Raji (cell line): Measurements from ENCODE around the gene SZT2.

Experiments
- POLR2A ChIP-seq: IDR thresholded peaks from 2 replicates; pipeline ENCODE4 v1.6.1; 2011; ENCODE audit warnings: low read depth, low read length, control low read depth; ENCODE audit not compliant: insufficient read depth

The SZT2 gene

GRCh38 chr1:43438576-43438952, 48.9 kb downstream of the SZT2 start:
- no peak for TF ChIP-seq POLR2A

DNA sequence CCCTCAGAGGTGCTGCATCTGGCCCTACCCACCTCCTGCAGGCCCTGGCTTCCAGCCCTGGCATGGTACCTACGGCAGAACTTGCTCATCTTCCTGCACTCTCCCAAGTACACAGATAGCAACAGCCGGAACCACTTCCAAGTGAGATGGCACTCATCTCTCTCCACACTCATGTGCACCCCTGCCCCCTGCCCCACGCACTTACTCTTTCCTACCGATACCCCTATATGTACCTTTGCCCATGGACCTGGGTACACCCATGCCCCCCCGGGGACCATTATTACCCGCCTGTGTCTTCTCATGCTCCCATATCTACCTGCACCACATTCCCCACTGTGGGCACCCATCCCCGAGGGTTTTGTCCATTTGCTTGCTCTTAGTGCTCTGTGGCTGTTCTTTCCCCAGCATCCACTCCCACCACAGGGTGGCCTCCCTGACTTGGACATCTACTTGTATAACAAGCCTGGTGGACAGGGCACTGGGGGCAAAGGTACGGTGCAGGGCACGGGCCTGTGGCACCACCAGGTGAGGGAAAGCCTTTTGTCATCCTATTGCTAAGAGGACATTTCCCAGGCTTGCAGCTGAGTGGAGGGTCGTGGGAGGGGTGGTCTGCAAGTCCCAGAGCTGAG, 49.4 kb downstream of the SZT2 start:
- TF ChIP-seq POLR2A = no peak

DNA sequence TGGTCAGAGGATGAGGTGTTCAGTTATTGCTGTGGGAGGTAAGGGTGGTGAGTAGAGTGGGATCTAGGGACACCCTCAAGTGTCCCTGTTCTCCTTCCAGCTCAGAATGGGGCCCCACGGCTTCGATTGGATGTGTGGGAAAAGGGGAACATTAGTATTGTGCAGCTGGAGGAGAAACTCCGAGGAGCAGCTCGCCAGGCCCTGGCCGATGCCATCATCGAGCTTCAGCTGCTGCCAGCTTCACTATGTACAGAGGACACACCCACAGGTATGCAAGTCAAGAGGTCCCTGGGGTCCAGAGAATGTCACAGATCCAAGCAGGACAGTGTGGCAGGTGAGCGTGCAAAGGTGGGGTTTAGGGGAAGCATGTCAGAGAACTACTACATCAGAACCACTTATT, 50.1 kb downstream of the SZT2 start:
- TF ChIP-seq POLR2A = no peak

DNA sequence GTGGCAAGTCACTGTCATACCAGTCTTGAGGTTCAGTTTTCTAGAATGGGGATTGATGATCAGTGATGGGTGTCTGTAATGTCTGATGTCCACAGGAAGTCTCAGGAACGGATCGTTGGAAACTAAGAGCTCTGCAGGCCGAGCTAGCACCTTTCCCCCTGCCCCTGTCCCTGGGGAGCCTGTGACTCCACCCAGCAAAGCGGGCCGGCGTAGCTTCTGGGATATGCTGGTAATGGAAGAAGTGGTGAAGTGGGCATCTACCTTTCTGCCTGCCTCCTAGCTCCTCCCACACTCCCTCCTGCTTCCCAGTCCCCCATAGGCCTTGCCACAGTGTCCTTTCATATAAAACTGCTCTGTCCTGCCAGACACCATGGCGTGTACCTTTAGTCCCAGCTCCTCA, 50.7 kb downstream of the SZT2 start:
- TF ChIP-seq POLR2A = no peak

GRCh38 chr1:43441166-43441893, 51.6 kb downstream of the SZT2 start:
- TF ChIP-seq POLR2A = no peak

DNA sequence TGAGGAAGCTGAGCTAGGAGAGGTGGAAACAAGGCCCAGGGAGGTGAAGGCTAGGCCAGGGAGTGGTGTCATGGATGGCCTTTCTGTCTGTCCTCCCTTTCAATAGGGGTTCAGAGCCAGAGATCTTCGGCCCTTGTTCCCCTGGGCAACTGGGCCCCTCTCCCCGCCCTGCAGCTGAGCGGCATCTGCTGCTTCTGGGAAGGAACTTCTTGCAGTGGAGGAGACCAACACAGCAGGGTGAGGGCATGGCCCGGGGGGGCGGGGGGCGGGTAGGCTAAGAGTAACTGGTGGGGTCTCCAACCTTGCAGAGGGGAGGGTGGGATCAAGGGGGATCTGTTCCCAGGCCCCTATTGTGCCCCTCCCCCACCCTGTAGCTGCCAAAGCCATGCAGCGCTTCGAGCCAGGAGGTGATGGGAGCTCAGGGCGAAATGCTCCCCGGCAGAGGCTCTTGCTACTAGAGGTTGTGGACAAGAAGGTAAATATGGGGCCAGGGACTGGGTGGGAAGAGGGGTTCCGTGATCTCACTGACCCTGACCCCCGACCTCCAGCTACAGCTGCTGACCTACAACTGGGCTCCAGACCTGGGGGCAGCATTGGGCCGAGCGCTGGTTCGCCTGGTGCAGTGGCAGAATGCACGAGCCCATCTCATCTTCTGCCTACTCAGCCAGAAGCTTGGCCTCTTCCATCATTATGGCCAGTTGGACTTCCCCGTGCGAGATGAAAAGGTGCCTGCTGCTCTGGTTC, 52.4 kb downstream of the SZT2 start:
- TF ChIP-seq POLR2A = no peak

DNA sequence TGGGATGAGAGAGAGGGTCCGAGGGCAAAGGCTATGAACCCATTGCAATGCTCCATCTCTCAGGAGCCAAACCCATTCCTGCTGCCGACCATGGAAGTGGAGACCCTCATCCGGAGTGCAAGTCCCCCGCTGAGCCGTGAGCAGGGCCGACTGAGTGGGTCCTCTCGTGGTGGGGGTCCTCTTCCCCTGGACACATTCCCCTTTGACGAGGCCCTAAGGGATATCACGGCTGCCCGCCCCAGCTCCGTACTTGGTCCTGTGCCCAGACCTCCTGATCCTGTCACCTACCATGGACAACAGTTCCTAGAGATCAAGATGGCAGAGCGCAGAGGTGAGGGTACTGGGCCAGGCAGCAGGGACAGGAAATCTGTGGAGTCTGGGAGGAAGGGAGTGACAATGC, 53.1 kb downstream of the SZT2 start:
- TF ChIP-seq POLR2A = no peak

GRCh38 chr1:43443197-43443946, 53.7 kb downstream of the SZT2 start:
- no peak for TF ChIP-seq POLR2A

- TF ChIP-seq POLR2A = no peak
Observed at GRCh38 chr1:43444151-43444828, 54.6 kb downstream of the SZT2 start.

DNA sequence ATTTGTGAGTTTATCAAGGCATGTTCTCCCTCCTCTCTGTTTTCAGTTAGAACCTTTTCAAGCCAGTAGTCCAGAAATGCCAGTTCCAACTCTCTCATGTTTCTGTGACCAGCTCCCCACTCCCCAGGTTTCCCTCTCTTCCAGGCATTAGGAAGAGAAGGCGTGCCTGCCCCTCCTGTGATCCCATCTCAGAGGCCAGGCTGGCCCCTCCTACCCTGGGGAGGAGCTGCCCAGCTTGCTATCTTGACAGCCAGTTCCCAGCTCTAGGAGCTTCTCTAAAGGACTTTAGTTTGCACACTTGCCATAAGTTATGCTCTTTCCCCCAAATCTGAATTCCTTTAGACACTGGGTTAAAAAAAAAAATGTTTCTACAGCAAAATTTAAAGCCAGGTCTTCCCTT, 55.1 kb downstream of the SZT2 start:
- no peak for TF ChIP-seq POLR2A

GRCh38 chr1:43445606-43446387, 56.1 kb downstream of the SZT2 start:
- no peak for TF ChIP-seq POLR2A

DNA sequence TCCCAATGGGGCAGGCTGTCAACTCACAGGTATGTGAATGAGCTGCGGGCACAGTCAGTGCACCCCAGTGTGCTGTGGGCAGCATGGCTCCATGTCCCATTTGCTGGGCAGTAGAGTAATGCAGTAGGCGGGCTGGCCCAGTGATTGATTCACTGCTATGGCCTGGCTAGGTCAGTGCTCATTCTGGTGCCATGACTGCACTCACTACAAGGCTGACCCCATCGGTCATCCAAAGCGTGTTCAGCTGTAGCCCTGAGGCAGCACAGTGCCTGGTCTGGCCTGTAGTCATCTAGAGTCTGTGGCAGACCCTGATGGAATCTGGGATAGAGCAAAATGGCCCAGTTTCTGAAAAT, 56.7 kb downstream of the SZT2 start:
- TF ChIP-seq POLR2A = no peak

- no peak for TF ChIP-seq POLR2A
Observed at GRCh38 chr1:43446881-43447835, 57.5 kb downstream of the SZT2 start.
